Nephron (organoid): Measurements from ENCODE around the gene MRPL49.

Source experiments
- H3K27ac Mint-ChIP-seq, 3 experiments: 2 replicates each; pipeline ENCODE4 v1.8.0; 2020; ENCODE audit warnings: mixed read lengths in 3 of 3, mild to moderate bottlenecking in 2 of 3, moderate library complexity in 1 of 3
- H3K27me3 Mint-ChIP-seq: 2 replicates; pipeline ENCODE4 v1.8.0; 2021; ENCODE audit warnings: low read depth, mild to moderate bottlenecking, moderate library complexity, mixed read lengths
- H3K36me3 Mint-ChIP-seq: 2 replicates; pipeline ENCODE4 v1.8.0; 2020; ENCODE audit warnings: low read depth, mixed read lengths
- H3K4me1 Mint-ChIP-seq: 2 replicates; pipeline ENCODE4 v1.8.0; 2020; ENCODE audit warnings: mixed read lengths
- H3K4me3 Mint-ChIP-seq, 3 experiments: 2 replicates each; pipeline ENCODE4 v1.8.0; 2020; ENCODE audit warnings: mild to moderate bottlenecking in 3 of 3, mixed read lengths in 3 of 3, moderate library complexity in 2 of 3
- H3K9me3 Mint-ChIP-seq: 2 replicates; pipeline ENCODE4 v1.8.0; 2020; ENCODE audit warnings: mixed read lengths
- TF ChIP-seq, protein P1 (sequence below), 3 experiments: fragments of 200-600 bp; sonication (generic); IDR thresholded peaks; one replicate each; pipeline ENCODE4 v1.5.0; 2021; ENCODE audit warnings: antibody characterized with exemption in 3 of 3; ENCODE audit not compliant: unreplicated experiment in 3 of 3

Gene MRPL49

DNA sequence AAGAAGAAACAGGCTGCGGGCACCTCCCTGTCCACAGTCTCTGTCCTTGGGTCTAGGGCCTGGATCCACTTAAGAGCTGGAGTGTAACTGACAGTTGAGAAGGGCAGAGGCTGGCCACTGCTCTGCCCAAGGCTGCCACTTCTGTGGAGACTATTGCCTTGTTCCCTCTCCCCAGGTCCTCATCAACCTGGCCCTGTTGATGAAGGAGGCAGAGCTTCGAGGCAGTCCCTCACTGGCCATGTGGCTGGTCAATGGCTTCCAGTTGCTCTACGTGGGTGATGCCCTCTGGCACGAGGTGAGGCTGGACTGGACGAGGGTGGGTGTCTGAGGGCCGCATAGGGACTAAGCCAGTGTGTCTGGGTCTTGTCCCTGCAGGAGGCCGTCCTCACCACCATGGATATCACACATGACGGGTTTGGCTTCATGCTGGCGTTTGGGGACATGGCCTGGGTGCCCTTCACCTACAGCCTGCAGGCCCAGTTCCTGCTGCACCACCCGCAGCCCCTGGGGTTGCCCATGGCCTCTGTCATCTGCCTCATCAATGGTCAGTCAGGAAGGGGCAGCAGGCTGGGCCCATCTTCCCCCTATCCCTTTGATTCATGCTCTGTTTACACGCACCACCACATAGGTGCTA is 7.5 kb upstream of the MRPL49 start:
- Mint-ChIP-seq H3K27me3 (no peaks in the 10 kb centered on the region), H3K4me3 (peak overlapping the region; percentile 90 to 99 (median 97)), H3K9me3 (no peaks in the 10 kb centered on the region), H3K27ac (peak overlapping the region in 2 of 3 experiments; percentile 91 to 97), H3K4me1 (peaks cover 20% of the 10 kb centered on the region), H3K36me3 (peaks cover 13% of the 10 kb centered on the region)
- TF ChIP-seq, protein P1, sequence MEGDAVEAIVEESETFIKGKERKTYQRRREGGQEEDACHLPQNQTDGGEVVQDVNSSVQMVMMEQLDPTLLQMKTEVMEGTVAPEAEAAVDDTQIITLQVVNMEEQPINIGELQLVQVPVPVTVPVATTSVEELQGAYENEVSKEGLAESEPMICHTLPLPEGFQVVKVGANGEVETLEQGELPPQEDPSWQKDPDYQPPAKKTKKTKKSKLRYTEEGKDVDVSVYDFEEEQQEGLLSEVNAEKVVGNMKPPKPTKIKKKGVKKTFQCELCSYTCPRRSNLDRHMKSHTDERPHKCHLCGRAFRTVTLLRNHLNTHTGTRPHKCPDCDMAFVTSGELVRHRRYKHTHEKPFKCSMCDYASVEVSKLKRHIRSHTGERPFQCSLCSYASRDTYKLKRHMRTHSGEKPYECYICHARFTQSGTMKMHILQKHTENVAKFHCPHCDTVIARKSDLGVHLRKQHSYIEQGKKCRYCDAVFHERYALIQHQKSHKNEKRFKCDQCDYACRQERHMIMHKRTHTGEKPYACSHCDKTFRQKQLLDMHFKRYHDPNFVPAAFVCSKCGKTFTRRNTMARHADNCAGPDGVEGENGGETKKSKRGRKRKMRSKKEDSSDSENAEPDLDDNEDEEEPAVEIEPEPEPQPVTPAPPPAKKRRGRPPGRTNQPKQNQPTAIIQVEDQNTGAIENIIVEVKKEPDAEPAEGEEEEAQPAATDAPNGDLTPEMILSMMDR (IDR thresholded peaks at IDR 0.05; ENCODE audit: unreplicated experiment in 3 of 3): no peak

DNA sequence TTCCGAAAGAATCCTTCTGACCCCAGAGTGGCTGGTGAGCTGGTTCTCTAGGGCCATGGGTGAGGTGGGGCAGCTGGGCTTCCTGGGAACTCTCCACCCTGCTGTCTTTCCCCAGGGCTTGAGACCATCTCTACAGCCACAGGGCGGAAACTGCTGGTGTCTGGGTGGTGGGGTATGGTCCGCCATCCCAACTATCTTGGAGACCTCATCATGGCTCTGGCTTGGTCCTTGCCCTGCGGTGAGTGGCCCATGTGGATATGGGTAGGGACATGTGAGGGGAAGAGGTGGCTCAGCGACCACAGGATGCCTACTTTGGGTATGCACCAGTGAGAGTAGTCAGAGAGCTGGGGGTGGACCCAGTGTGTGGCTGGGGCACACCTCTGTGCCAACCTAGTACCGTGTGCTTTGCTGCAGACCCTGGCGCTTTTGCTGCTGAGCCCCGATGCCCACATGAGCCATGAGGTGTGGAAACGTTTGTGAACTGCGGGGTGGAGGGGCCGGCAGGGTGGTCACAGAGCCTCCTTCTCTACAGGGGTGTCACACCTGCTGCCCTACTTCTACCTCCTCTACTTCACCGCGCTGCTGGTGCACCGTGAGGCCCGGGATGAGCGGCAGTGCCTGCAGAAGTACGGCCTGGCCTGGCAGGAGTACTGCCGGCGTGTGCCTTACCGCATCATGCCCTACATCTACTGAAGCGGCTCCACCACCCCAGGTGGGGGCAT is 6.6 kb upstream of the MRPL49 start:
- Mint-ChIP-seq H3K4me1 (peaks cover 20% of the 10 kb centered on the region), H3K36me3 (peaks cover 19% of the 10 kb centered on the region), H3K4me3 (peak overlapping the region; percentile 90 to 97 (median 90)), H3K27ac (peak overlapping the region in 1 of 3 experiments; percentile 27), H3K9me3 (no peaks in the 10 kb centered on the region), H3K27me3 (no peaks in the 10 kb centered on the region)
- TF ChIP-seq, protein P1 (IDR thresholded peaks at IDR 0.05; ENCODE audit: unreplicated experiment in 3 of 3): no peak

DNA sequence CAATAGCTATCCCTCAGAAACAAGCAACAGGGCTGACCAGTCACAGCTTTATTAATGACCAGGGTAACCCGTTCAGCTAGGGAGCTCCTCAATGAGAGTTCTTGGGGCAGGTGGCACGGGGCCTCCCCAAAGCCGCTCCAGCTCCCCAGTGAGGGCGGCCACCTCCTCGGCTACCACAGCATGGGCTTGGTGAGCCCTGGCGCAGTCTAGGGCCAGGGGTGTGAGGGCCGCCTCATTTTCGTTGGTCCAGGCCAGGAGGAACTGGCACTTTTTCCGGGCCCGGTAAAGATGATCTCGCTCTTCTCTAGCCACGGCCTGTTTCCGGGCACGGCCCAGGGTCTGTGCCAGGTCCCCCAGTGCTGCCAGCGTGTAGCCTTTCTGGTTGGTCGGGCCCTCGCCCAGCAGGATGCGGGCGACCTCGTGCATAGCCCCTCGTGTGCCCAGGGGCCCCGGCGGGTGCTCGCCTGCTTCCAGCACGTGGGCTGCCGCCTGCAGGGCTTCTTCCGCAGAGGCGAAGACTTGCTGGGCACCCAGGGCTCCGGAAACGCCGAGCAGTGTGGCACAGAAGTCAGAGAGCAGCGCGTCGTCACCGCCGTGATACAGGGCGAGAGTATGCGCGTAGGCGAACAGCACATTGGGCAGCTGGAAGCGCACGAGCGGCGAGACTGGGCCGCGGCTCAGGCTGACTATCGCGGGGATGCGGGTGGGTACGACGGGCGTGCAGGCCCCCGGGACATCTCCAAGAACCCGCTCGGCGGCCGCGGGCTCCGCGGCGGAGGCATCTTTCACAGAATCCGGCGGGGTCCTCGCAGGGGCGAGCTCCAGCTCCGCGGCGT is 5.5 kb upstream of the MRPL49 start:
- peaks cover 25% of the 10 kb centered on the region for H3K36me3 Mint-ChIP-seq
- H3K27me3 Mint-ChIP-seq: no peaks in the 10 kb centered on the region
- peak overlapping the region; percentile 90 to 97 (median 90) for H3K4me3 Mint-ChIP-seq
- no peaks in the 10 kb centered on the region for H3K9me3 Mint-ChIP-seq
- H3K27ac Mint-ChIP-seq: peak overlapping the region in 2 of 3 experiments; percentile 76 to 92
- H3K4me1 Mint-ChIP-seq: peaks cover 26% of the 10 kb centered on the region
- TF ChIP-seq, protein P1 (IDR thresholded peaks at IDR 0.05; ENCODE audit: unreplicated experiment in 3 of 3): no peak

DNA sequence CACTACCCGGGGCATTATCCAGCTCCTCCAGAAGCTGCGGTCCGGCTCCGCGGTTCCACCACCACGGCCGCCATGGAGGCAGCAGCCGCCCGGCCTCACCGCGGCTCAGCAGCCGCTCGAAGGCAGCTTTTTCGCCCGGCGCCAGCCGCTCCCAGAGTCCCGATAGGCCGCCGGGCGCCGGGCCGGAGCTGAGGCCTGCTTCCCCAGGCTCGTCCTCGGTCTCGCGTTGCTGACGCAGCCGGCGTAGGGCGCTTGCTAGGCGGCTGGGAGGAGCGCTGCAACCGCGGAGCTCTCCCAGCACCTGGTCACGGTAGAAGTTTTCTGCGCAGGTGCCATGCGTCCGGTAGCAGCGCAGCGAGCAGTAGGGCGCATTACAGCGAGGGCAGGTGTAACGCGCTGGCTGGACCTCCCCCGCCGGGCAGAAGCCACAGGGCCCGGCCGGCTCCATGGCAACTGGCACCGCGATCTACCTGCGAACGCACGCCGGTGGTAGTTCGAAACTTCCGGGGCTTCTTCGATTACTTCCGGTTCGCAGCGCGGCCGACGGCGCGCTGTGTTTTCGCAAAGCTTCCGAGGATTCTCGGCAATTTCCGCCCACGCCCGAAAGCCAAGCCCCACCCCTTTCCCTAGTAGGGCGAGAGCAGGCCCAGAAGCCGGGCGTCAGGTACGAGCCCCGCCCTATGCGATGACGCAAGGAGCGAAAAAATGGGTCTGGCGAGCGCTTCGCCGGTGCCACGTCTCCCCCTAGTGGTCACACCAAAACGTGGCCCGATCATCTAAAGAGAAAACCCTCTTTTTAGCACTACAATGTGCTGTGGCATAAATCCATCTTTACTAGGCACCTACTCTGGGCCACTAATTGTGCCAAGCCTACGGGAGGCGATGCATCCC is 4.7 kb upstream of the MRPL49 start, which contains the start of gene ZNHIT2:
TSS of gene ZNHIT2 (minus strand) at position 496 of the 891 bp plus-strand sequence. CDS start at position 448, 48 bp downstream.
- Mint-ChIP-seq H3K27ac (peak within 1 kb of the TSS; percentile 80 to 92 (median 91)), H3K9me3 (no peaks in the 10 kb centered on the region), H3K4me1 (peaks cover 35% of the 10 kb centered on the region)

More for the DNA sequence above, 4.7 kb upstream of the MRPL49 start, which contains the start of gene ZNHIT2:
- Mint-ChIP-seq H3K36me3 (peaks cover 32% of the 10 kb centered on the region), H3K27me3 (no peaks in the 10 kb centered on the region), H3K4me3 (peak within 1 kb of the TSS; percentile 90 to 100 (median 90))
- TF ChIP-seq, protein P1 (IDR thresholded peaks at IDR 0.05; ENCODE audit: unreplicated experiment in 3 of 3): peak; percentile 91 to 96 (median 92)
